GM06990 (cell line): ENCODE measurements around the gene MBOAT1.

Source experiments
- DNase-seq: peaks from one replicate; pipeline ENCODE4 v3.0.0-alpha.2; 2011; ENCODE audit not compliant: insufficient read length; ENCODE audit errors: extremely low read depth
- H3K27me3 ChIP-seq: replicated peaks from 2 replicates; pipeline ENCODE4 v1.6.0; 2011; ENCODE audit warnings: low read length; ENCODE audit not compliant: control insufficient read depth, insufficient read depth
- H3K36me3 ChIP-seq: 2 replicates; pipeline ENCODE4 v1.5.1; 2011; ENCODE audit warnings: low read length; ENCODE audit not compliant: control insufficient read depth, insufficient read depth
- H3K4me3 ChIP-seq: replicated peaks from 2 replicates; pipeline ENCODE4 v1.5.1; 2011; ENCODE audit warnings: low read depth, mild to moderate bottlenecking, control low read depth, low read length
- TF ChIP-seq, protein P1 (sequence below): IDR thresholded peaks from 2 replicates; pipeline ENCODE4 v1.5.1; 2011; ENCODE audit warnings: low read length, control low read depth, mild to moderate bottlenecking, inconsistent platforms; ENCODE audit not compliant: insufficient read depth, poor library complexity, severe bottlenecking

The MBOAT1 gene

DNA sequence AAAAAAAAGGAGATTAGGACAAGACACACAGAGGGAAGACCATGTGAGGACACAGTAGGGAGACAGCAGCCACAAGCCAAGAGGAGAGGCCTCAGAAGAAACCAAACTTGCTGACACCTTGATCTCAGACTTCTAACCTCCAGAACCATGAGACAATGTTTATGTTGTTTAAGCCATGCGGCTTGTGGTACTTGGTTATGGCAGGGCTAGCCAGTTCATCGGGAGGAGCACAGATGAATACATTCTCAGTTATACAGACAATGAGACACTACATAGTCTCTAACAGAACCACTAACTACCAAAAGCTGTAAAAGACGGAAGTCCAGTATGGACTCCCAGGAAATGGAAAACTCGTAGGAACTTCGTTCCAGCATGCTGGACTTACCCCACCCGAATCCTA, 116.8 kb downstream of the MBOAT1 start:
- Histone ChIP-seq H3K27me3 (no peaks in the 10 kb centered on the region), H3K4me3 (no peak overlapping the region), H3K36me3 (no peaks in the 10 kb centered on the region)
- no peak for DNase-seq
- TF ChIP-seq, protein P1, sequence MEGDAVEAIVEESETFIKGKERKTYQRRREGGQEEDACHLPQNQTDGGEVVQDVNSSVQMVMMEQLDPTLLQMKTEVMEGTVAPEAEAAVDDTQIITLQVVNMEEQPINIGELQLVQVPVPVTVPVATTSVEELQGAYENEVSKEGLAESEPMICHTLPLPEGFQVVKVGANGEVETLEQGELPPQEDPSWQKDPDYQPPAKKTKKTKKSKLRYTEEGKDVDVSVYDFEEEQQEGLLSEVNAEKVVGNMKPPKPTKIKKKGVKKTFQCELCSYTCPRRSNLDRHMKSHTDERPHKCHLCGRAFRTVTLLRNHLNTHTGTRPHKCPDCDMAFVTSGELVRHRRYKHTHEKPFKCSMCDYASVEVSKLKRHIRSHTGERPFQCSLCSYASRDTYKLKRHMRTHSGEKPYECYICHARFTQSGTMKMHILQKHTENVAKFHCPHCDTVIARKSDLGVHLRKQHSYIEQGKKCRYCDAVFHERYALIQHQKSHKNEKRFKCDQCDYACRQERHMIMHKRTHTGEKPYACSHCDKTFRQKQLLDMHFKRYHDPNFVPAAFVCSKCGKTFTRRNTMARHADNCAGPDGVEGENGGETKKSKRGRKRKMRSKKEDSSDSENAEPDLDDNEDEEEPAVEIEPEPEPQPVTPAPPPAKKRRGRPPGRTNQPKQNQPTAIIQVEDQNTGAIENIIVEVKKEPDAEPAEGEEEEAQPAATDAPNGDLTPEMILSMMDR, result no peak

DNA sequence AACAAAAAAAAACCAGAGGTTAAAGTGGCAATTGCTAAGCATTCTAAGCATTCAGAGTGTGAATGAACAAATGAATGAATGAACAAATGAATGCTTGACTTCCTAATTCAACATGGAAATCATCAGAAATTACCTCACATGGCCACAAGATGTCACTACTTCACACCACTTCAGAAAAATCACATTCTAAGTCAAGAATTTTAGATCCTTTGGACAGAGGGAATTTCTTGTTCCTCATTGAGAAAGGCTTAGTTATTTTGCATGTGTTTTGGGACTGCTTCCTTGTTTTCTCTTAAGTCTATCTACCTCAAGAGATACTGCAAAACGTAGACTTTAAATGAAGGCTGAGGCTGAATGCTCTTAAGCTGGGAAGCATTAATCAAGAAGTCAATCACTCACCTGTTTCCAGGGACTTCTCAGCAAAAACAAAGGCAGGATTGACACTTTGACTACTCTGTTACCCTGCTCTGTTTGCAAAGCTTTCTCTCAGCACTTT, 120.2 kb downstream of the MBOAT1 start:
- TF ChIP-seq, protein P1, result peak; percentile 59
- Histone ChIP-seq H3K36me3 (no peaks in the 10 kb centered on the region), H3K4me3 (no peak overlapping the region), H3K27me3 (no peaks in the 10 kb centered on the region)
- peak; percentile 2 for DNase-seq

DNA sequence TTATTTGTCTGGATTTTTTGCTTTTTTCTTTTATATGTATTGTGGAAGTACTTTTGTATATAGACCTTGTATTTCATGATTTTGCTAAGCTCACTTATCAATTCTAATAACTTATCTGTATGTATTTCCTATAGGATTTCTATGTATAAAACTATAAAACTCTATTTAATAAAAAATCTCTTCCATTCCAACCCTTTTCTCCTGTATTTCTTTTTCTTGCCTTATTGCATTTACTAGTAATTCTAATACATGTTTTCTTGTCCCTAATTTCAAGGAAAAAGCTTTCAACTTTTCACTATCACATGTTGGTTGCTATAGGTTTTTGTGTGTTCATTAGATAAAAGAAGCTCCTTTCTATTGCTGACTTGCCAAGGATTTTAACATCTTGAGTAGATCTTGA, 125.3 kb downstream of the MBOAT1 start:
- no peaks in the 10 kb centered on the region for H3K27me3 ChIP-seq
- DNase-seq, result no peak
- TF ChIP-seq, protein P1, result no peak
- no peak overlapping the region for H3K4me3 ChIP-seq
- no peaks in the 10 kb centered on the region for H3K36me3 ChIP-seq

DNA sequence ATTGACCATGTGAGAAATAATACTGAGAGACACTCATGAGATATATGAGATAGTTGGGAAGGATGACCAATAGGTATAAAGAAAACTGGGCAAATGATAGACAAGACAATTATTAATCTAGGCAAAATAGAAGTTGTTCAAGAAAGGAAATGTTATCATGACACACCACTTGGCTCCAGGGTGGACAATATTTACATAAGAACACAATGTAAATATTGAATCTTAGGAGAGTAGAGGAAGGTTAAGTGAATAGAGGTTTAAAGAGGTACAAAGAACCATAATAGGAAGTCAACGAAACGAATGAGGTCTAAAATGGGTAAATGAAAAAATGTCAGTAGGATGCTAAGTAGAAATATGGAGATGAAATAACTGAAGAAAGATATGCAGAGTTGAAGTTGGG, 126.5 kb downstream of the MBOAT1 start:
- TF ChIP-seq, protein P1, result no peak
- H3K36me3 ChIP-seq, result no peaks in the 10 kb centered on the region
- H3K27me3 ChIP-seq, result no peaks in the 10 kb centered on the region
- no peak overlapping the region for H3K4me3 ChIP-seq
- DNase-seq, result no peak

DNA sequence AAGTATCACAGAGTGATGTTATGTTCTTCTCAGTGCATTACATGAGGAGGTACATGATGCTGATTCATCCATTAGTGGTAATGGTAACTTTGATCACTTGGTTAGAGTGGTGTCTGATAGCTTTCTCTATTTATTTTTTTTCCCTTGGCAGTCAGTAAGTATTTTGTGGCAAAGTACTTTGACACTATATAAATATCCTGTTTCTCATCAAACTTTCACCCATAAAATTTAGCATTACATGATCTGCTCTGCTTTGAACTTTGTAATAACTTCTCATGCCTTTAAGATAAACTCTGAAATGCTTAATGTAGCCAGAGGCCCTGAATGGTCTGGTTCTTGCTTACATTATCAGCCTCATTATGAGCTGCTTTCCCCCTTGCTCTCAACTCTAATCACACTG, 127.9 kb downstream of the MBOAT1 start:
- H3K36me3 ChIP-seq, result no peaks in the 10 kb centered on the region
- H3K4me3 ChIP-seq, result no peak overlapping the region
- DNase-seq, result no peak
- no peaks in the 10 kb centered on the region for H3K27me3 ChIP-seq
- TF ChIP-seq, protein P1, result no peak

DNA sequence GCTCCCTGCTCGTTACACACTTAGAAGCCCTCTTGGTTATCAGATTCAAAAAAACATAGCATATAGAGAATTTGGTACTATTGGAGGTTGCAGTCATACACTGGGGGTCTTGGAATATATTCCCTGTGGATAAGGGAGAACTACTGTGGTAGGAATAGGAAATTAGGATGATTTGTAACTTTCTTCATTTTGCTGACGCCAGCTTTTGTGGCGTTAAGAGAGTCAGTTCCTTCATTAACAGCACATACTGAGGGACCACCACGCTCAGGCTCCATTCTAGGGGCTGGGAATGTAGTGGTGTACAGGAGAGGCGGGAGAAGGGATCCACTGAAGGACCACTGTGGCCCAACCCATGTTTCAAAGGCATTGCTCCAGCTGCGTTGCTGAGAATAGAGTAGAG, 140.3 kb downstream of the MBOAT1 start:
- Histone ChIP-seq H3K4me3 (no peak overlapping the region), H3K27me3 (no peaks in the 10 kb centered on the region), H3K36me3 (no peaks in the 10 kb centered on the region)
- TF ChIP-seq, protein P1, result no peak
- DNase-seq, result no peak
